HG02798 (cell line): ENCODE measurements around the gene ZAR1.

Experiments
- ATAC-seq: cut with Tn5 transposase; IDR thresholded peaks from one replicate; pipeline ENCODE4 v1.9.1; 2021; ENCODE audit warnings: mild to moderate bottlenecking; ENCODE audit not compliant: unreplicated experiment, poor library complexity

ZAR1 gene

GRCh38 chr4:48484494-48485168 lies 5.4 kb upstream of the ZAR1 start:
- ATAC-seq, result no peak

GRCh38 chr4:48489683-48490011 lies 405 bp upstream of the ZAR1 start:
- ATAC-seq, result no peak

DNA sequence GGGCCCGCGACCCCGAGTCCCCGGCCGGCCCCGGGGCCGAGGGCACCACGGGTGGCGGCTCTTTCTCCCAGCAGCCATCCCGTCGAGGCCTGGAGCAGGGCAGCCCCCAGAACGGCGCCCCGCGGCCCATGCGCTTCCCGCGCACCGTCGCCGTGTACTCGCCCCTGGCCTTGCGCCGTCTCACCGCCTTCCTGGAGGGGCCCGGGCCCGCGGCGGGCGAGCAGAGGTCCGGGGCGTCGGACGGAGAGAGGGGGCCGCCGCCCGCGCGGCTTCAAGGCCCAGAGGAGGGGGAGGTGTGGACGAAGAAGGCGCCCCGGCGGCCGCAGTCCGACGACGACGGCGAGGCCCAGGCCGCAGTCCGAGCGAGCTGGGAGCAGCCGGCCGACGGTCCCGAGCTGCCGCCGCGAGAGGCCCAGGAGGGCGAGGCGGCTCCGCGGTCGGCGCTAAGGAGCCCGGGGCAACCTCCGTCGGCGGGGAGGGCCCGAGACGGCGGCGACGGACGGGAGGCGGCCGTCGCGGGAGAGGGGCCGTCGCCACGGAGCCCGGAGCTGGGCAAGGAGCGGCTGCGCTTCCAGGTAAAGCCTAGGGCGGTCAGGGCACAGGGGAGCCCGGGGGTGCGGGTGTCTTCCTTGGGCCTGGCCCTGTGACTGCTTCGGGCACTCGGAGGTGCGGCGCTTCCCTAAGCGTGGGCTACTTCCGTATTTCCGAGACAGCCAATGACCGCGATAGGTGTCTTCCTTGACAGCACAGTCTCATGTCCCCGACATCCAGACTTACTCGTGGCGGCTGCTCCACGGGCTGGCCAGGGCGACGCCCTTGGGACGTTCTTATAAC lies 845 bp downstream of the ZAR1 start:
- ATAC-seq, result no peak

DNA sequence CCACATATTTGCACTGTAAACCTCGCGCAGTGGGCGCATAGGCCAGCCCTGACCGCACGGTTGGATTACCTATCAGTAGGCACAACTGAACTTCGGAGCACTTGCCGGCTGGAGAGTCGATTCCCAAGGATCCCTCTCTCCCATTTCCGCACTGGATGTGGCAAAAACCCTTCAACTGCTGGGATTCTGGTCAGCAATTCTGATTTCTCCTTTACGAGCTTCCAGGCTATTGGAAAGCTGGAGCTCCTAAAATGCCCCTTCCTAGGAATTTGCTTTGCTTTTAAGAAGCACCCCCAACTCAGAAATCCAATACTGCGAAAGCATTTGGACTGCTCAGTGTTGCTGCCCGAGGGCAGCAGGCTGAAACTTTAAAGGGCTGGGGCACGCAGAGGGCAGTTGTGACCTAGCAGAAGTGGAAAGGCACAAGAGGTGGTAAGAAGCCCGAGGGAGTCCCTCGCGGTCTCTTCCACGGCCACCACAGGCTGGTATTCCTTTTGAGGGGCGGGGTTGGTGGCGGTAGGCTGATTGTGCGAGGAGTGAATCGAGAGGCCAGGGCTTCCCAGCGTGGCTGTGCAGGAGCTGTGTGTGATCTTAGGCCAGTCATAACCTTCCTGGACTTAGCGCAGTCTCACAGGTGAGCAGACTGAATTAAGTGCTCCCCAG lies 1.6 kb downstream of the ZAR1 start:
- no peak for ATAC-seq

DNA sequence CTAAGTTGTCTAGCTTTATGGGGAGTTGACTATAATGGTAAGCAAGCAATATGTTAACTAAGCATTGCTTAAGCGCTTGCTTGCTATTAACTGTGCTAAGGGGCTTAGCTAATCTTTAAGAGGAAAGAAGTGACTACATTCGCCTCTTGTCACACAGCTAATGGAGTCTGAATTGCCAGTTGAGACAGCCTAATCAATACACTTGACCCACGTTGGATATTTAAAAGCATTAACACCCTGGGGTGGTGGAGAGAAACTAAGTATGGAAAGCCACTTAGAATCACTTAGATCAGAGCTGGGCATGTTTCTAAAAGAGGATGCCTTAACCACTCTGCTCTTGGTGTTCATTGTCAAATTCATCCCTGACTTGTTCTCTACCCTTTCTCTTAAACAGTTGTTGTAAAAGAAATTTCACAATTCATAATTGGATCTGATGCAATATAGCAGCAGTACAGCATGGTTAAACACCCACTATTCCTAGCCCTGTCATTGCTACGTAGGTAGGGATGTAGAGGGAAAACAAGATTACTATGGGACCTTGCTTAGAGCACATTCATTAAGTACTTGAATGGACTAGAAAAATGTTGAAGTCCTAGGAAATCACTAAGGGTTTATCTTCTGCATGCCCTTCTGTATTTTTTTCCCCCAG lies 3.5 kb downstream of the ZAR1 start:
- ATAC-seq, result no peak

- no peak for ATAC-seq
Measured at GRCh38 chr4:48495941-48496340, 5.9 kb downstream of the ZAR1 start.

GRCh38 chr4:48498895-48499294 lies 8.8 kb downstream of the ZAR1 start:
- ATAC-seq, result no peak

- peak; percentile 81 for ATAC-seq
Measured at GRCh38 chr4:48499551-48500066, 9.6 kb downstream of the ZAR1 start.

- ATAC-seq, result no peak
Measured at GRCh38 chr4:48503233-48504025, 13.4 kb downstream of the ZAR1 start.

DNA sequence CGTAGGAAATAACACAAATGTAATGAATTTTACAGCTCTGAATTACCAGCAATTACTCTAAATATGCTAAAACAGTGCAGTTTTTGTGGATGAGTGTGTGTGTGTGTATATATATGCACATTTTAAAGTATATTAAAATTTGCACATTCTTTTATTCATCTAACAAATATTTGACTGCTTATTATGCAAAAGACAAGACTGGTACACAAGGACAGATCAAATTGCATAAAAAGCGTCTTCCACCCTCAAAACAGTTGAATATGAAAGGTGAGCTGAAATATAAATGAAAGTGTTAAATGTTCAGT lies 13.9 kb downstream of the ZAR1 start:
- ATAC-seq, result no peak

- no peak for ATAC-seq
Measured at GRCh38 chr4:48504352-48504751, 14.3 kb downstream of the ZAR1 start.

DNA sequence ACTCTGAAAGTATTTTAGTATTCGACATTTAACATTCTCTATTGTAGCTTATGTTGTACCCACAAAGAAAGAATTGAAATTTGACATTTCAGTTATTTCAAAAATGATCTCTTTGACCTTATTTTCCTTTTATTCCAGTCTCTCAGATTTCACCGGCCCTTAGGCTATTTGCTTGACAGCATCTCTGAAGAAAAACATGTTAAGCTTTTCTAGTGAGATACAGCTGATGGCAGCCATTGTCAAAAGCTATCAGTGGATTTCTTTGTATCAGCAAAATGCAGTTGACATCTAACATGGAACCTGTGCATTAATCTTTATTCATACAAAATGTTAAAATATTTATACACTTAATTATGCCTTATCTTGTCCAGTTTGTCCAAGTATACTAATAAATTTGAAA lies 16.7 kb downstream of the ZAR1 start:
- no peak for ATAC-seq

- ATAC-seq, result no peak
Measured at GRCh38 chr4:48509543-48509942, 19.5 kb downstream of the ZAR1 start.

DNA sequence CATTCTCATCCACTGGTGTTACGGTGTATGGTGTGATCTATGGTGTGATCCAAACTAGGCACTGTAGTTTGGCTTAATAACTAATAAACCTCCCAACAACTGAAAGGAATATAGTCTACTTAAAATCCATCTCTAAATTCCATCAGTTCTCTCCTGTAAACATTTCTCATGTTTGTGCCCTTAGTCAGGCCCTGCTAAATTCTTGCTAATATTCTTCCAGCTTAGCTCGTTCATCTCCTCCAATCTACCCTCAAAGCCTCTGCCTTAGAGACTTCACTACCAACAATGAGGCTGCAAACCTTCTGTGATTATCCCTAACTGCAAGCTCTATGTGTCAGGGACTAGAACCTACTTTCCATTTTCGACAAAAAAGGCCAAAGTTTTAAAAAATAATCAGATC lies 28.1 kb downstream of the ZAR1 start:
- no peak for ATAC-seq

GRCh38 chr4:48526406-48526805 lies 36.4 kb downstream of the ZAR1 start:
- no peak for ATAC-seq

GRCh38 chr4:48538358-48538757 lies 48.3 kb downstream of the ZAR1 start:
- ATAC-seq, result no peak

DNA sequence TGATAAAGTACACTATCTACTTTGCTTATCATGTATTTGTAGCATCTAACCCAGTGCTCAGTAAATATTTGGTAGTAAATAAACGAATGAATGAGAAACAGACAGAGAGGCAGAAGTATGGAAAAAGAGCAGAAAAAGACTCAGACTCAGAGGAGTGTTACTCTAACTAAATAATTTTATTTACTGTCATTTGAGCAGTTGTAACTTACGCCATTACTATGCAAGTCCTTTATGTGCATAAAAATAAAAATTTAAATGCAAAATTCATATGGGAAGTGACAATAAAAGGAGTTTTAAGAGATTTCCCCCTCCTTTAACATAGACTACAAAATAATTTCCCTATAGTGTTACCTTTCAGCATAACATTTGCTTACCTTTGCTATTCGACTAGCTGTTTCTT lies 49.5 kb downstream of the ZAR1 start:
- ATAC-seq, result no peak

- ATAC-seq, result no peak
Measured at GRCh38 chr4:48542888-48543287, 52.8 kb downstream of the ZAR1 start.

DNA sequence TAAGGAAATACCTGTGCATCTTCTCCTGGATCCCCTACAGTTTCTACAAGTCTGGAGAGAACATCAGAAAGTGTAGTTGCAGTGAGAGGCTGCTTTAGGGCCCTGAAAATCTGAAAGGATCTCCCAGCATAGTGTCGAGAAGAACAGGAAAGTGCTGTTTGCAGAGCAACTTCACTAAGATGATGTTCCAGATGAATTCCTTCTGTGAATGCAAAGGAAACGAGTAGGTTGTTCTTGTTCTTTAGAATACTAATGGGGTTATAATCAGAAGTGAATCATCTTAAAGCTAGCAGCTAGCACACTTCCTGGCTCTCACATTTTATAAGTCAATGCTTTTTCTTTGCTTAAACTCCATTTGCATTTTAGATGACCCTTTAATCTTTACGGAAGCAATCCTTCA lies 53.7 kb downstream of the ZAR1 start:
- no peak for ATAC-seq
